HEK293 (cell line): ENCODE data around the gene PI4KA.

Source experiments
- CTCF ChIA-PET: fragments of 350-600 bp; formaldehyde crosslinking; extraction: SDS; loops from one replicate; lab custom pipeline; 2021; ENCODE audit warnings: antibody characterized with exemption; lab: Yijun Ruan, JAX
- POLR2A ChIA-PET: fragments of 300-600 bp; formaldehyde crosslinking; extraction: SDS; loops from one replicate; lab custom pipeline; 2020; ENCODE audit warnings: antibody characterized with exemption, inconsistent platforms; lab: Yijun Ruan, JAX
- H3K27ac ChIP-seq: fragments of 200-500 bp; sonication (Bioruptor generic); 2 replicates; pipeline ENCODE4 v1.5.1; 2014; ENCODE audit warnings: low read depth, low read length, control low read depth, inconsistent platforms; ENCODE audit errors: extremely low read depth
- H3K36me3 ChIP-seq, 2 experiments: fragments of 200-500 bp in 1 of 2; sonication (Bioruptor generic) in 1 of 2; 1 replicate in 1 of 2; 2 replicates in 1 of 2; pipeline ENCODE4 v1.5.1; 2014 to 2017; ENCODE audit warnings: inconsistent platforms in 2 of 2, low read length in 2 of 2; ENCODE audit not compliant: control insufficient read depth in 2 of 2, insufficient read depth in 1 of 2
- H3K4me1 ChIP-seq: fragments of 200-500 bp; sonication (Bioruptor generic); 2 replicates; pipeline ENCODE4 v1.5.1; 2014; ENCODE audit warnings: mild to moderate bottlenecking, low read length, inconsistent platforms; ENCODE audit not compliant: control insufficient read depth, insufficient read depth
- H3K4me3 ChIP-seq: 2 replicates; pipeline ENCODE4 v1.5.1; 2011; ENCODE audit warnings: low read depth, mild to moderate bottlenecking, control low read depth, low read length, moderate library complexity
- H3K9me3 ChIP-seq: fragments of 200-500 bp; sonication (Bioruptor generic); 2 replicates; pipeline ENCODE4 v1.5.1; 2014; ENCODE audit warnings: low read depth, low read length, inconsistent platforms; ENCODE audit not compliant: control insufficient read depth, insufficient read depth
- BCL11B ChIP-seq: fragments of 450-650 bp; formaldehyde crosslinking; IDR thresholded peaks from 2 replicates; pipeline ENCODE4 v1.5.1; 2016; ENCODE audit warnings: low read depth, missing biosample characterization, missing genetic modification characterization
- MEIS1 ChIP-seq: sonication (generic); formaldehyde crosslinking; IDR thresholded peaks from 2 replicates; pipeline ENCODE4 v1.8.1; 2022; ENCODE audit warnings: missing genetic modification reagents, mild to moderate bottlenecking, borderline replicate concordance
- MYNN ChIP-seq: fragments of 450-650 bp; formaldehyde crosslinking; IDR thresholded peaks from 2 replicates; pipeline ENCODE4 v1.5.1; 2016; ENCODE audit warnings: missing biosample characterization, missing genetic modification characterization, borderline replicate concordance
- MZF1 ChIP-seq: fragments of 450-650 bp; formaldehyde crosslinking; IDR thresholded peaks from 2 replicates; pipeline ENCODE4 v1.5.1; 2017; ENCODE audit warnings: missing biosample characterization, missing genetic modification characterization, borderline replicate concordance
- PRDM1 ChIP-seq: fragments of 450-650 bp; formaldehyde crosslinking; IDR thresholded peaks from 2 replicates; pipeline ENCODE4; 2016; ENCODE audit warnings: missing biosample characterization, missing genetic modification characterization
- PRDM10 ChIP-seq: fragments of 450-650 bp; formaldehyde crosslinking; IDR thresholded peaks from 2 replicates; pipeline ENCODE4 v1.5.1; 2016; ENCODE audit warnings: missing biosample characterization, missing genetic modification characterization
- YY1 ChIP-seq: fragments of 450-650 bp; formaldehyde crosslinking; IDR thresholded peaks from 2 replicates; pipeline ENCODE4 v1.5.1; 2018; ENCODE audit warnings: missing biosample characterization, missing genetic modification characterization
- ZBTB21 ChIP-seq: fragments of 450-650 bp; formaldehyde crosslinking; IDR thresholded peaks from 2 replicates; pipeline ENCODE4 v1.5.1; 2017; ENCODE audit warnings: missing biosample characterization, missing genetic modification characterization
- ZNF121 ChIP-seq: fragments of 450-650 bp; formaldehyde crosslinking; IDR thresholded peaks from 2 replicates; pipeline ENCODE4 v1.5.1; 2016; ENCODE audit warnings: missing biosample characterization, missing genetic modification characterization
- ZNF133 ChIP-seq: fragments of 450-650 bp; formaldehyde crosslinking; IDR thresholded peaks from 2 replicates; pipeline ENCODE4 v1.5.1; 2016; ENCODE audit warnings: missing biosample characterization, missing genetic modification characterization
- ZNF16 ChIP-seq: fragments of 450-650 bp; formaldehyde crosslinking; IDR thresholded peaks from 2 replicates; pipeline ENCODE4 v1.5.1; 2016; ENCODE audit warnings: low read depth, missing biosample characterization, missing genetic modification characterization
- ZNF169 ChIP-seq: fragments of 450-650 bp; formaldehyde crosslinking; IDR thresholded peaks from 2 replicates; pipeline ENCODE4 v1.5.1; 2016; ENCODE audit warnings: missing biosample characterization, missing genetic modification characterization
- ZNF18 ChIP-seq: fragments of 450-650 bp; formaldehyde crosslinking; IDR thresholded peaks from 2 replicates; pipeline ENCODE4 v1.5.1; 2016; ENCODE audit warnings: missing biosample characterization, missing genetic modification characterization
- ZNF184 ChIP-seq: fragments of 450-650 bp; IDR thresholded peaks from 2 replicates; pipeline ENCODE4 v1.5.1; 2018; ENCODE audit warnings: missing biosample characterization, mild to moderate bottlenecking, missing genetic modification characterization
- ZNF2 ChIP-seq: fragments of 450-650 bp; formaldehyde crosslinking; IDR thresholded peaks from 2 replicates; pipeline ENCODE4 v1.5.1; 2016; ENCODE audit warnings: missing biosample characterization, missing genetic modification characterization
- ZNF335 ChIP-seq: fragments of 450-650 bp; formaldehyde crosslinking; conservative IDR thresholded peaks from 2 replicates; pipeline ENCODE4 v1.5.1; 2016; ENCODE audit warnings: missing biosample characterization, missing genetic modification characterization
- ZNF394 ChIP-seq: fragments of 450-650 bp; formaldehyde crosslinking; IDR thresholded peaks from 2 replicates; pipeline ENCODE4 v1.5.1; 2016; ENCODE audit warnings: missing biosample characterization, missing genetic modification characterization, mild to moderate bottlenecking, moderate library complexity, borderline replicate concordance
- ZNF404 ChIP-seq: fragments of 450-650 bp; formaldehyde crosslinking; IDR thresholded peaks from 2 replicates; pipeline ENCODE4 v1.5.1; 2017; ENCODE audit warnings: missing biosample characterization, missing genetic modification characterization
- ZNF416 ChIP-seq: fragments of 450-650 bp; formaldehyde crosslinking; IDR thresholded peaks from 2 replicates; pipeline ENCODE4 v1.5.1; 2016; ENCODE audit warnings: missing biosample characterization, missing genetic modification characterization
- ZNF449 ChIP-seq: fragments of 450-650 bp; formaldehyde crosslinking; IDR thresholded peaks from 2 replicates; pipeline ENCODE4 v1.5.1; 2017; ENCODE audit warnings: missing biosample characterization, mild to moderate bottlenecking, missing genetic modification characterization, moderate library complexity
- ZNF510 ChIP-seq: fragments of 450-650 bp; formaldehyde crosslinking; IDR thresholded peaks from 2 replicates; pipeline ENCODE4 v1.5.1; 2018; ENCODE audit warnings: mild to moderate bottlenecking, missing genetic modification characterization, missing biosample characterization; ENCODE audit not compliant: insufficient replicate concordance
- ZNF558 ChIP-seq: fragments of 450-650 bp; formaldehyde crosslinking; IDR thresholded peaks from 2 replicates; pipeline ENCODE4 v1.5.1; 2016; ENCODE audit warnings: missing biosample characterization, missing genetic modification characterization
- ZNF585B ChIP-seq: fragments of 450-650 bp; formaldehyde crosslinking; IDR thresholded peaks from 2 replicates; pipeline ENCODE4 v1.5.1; 2016; ENCODE audit warnings: missing biosample characterization, missing genetic modification characterization
- ZNF645 ChIP-seq: fragments of 450-650 bp; formaldehyde crosslinking; IDR thresholded peaks from 2 replicates; pipeline ENCODE4; 2016; ENCODE audit warnings: missing biosample characterization, missing genetic modification characterization
- ZNF664 ChIP-seq: fragments of 450-650 bp; formaldehyde crosslinking; IDR thresholded peaks from 2 replicates; pipeline ENCODE4 v1.5.1; 2016; ENCODE audit warnings: missing biosample characterization, missing genetic modification characterization
- ZNF692 ChIP-seq: fragments of 450-650 bp; formaldehyde crosslinking; IDR thresholded peaks from 2 replicates; pipeline ENCODE4 v1.5.1; 2016; ENCODE audit warnings: missing biosample characterization, missing genetic modification characterization
- ZSCAN30 ChIP-seq: fragments of 450-650 bp; IDR thresholded peaks from 2 replicates; pipeline ENCODE4 v1.5.1; 2018; ENCODE audit warnings: missing biosample characterization, mild to moderate bottlenecking, missing genetic modification characterization, moderate library complexity

Gene PI4KA

GRCh38 chr22:20749453-20749852, 109.2 kb downstream of the PI4KA start:
- ChIA-PET CTCF (interaction anchor here (1.7 kb wide), 1 partner anchor 35 kb away, joined by 6 read pairs; no protein-coding TSS in a partner anchor), POLR2A (no interaction called here)
- Histone ChIP-seq H3K4me1 (no peaks in the 10 kb centered on the region), H3K9me3 (no peaks in the 10 kb centered on the region), H3K36me3 (peaks cover 0 to 84% of the 10 kb centered on the region in 2 experiments; a peak in 2 of 3 replicates), H3K4me3 (no peak overlapping the region), H3K27ac (no peak overlapping the region)
- TF ChIP-seq PRDM10 (no peak), YY1 (tag by site-specific recombination) (no peak), ZNF416 (tag by site-specific recombination) (no peak), ZNF184 (tag by site-specific recombination) (no peak), BCL11B (no peak), ZNF664 (tag by site-specific recombination) (no peak), ZBTB21 (tag by site-specific recombination) (no peak), PRDM1 (tag by site-specific recombination) (no peak), ZNF16 (no peak), ZNF2 (tag by site-specific recombination) (no peak), ZNF645 (tag by site-specific recombination) (no peak), ZSCAN30 (tag by site-specific recombination) (no peak)

GRCh38 chr22:20748731-20749428, 109.7 kb downstream of the PI4KA start:
- H3K9me3 ChIP-seq: no peaks in the 10 kb centered on the region
- no peaks in the 10 kb centered on the region for H3K4me1 ChIP-seq
- H3K4me3 ChIP-seq: no peak overlapping the region
- H3K27ac ChIP-seq: no peak overlapping the region
- POLR2A ChIA-PET: no interaction called here
- CTCF ChIA-PET: interaction anchor here (0.6 to 1.7 kb wide), 5 partner anchors 8 to 184 kb away, joined by 3 to 8 read pairs (median 3); no protein-coding TSS in a partner anchor
- peaks cover 0 to 86% of the 10 kb centered on the region in 2 experiments; a peak in 2 of 3 replicates for H3K36me3 ChIP-seq
- no peak for TF ChIP-seq ZNF133 (tag by site-specific recombination)
- no peak for TF ChIP-seq MEIS1
- TF ChIP-seq BCL11B: no peak
- no peak for TF ChIP-seq ZNF558 (tag by site-specific recombination)
- no peak for TF ChIP-seq ZNF394 (tag by site-specific recombination)
- TF ChIP-seq ZNF404 (tag by site-specific recombination): no peak
- no peak for TF ChIP-seq ZNF18
- no peak for TF ChIP-seq ZNF510
- TF ChIP-seq ZNF449 (tag by site-specific recombination): no peak
- TF ChIP-seq MZF1 (tag by site-specific recombination): no peak
- no peak for TF ChIP-seq ZNF121 (tag by site-specific recombination)
- TF ChIP-seq ZNF335 (tag by site-specific recombination): no peak
- no peak for TF ChIP-seq ZNF169 (tag by site-specific recombination)
- TF ChIP-seq MYNN (tag by site-specific recombination): no peak
- TF ChIP-seq ZNF585B: no peak
- TF ChIP-seq ZNF692 (tag by site-specific recombination): no peak
